T follicular helper cell (primary cell): ENCODE results near the gene CROCC.

Experiments used
- DNase-seq: peaks from one replicate; pipeline ENCODE4 v3.0.0-alpha.2; 2020; ENCODE audit warnings: low read depth

CROCC gene

GRCh38 chr1:16967962-16968361, 46.2 kb downstream of the CROCC start:
- no peak for DNase-seq

- DNase-seq = no peak
These were observed 46.6 kb downstream of the CROCC start for GRCh38 chr1:16968372-16968771.

DNA sequence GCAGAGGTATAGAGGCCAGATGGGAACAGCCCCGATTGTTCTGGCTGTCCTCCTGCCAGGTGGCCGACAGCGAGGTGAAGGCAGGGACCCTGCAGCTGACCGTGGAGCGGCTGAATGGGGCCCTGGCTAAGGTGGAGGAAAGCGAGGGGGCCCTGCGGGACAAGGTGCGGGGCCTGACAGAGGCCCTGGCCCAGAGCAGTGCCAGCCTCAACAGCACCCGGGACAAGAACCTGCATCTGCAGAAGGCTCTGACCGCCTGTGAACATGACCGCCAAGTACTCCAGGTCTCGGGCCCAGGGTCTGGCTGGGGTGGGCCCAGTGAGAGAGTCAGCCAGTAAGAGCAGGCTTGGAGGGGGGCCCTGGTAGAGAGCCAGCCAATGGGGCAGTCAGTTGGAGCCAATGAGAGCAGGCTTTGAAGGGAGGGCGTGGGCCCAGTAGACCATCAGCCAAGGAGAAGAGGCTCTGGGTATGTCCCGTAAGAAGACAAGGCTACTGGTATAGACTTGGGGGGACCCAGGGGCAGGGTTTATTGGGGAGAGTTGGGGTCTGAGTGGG, 47.4 kb downstream of the CROCC start:
- no peak for DNase-seq

- DNase-seq = no peak
These were observed 47.9 kb downstream of the CROCC start for GRCh38 chr1:16969651-16970050.

GRCh38 chr1:16970132-16970910, 48.6 kb downstream of the CROCC start:
- no peak for DNase-seq

DNA sequence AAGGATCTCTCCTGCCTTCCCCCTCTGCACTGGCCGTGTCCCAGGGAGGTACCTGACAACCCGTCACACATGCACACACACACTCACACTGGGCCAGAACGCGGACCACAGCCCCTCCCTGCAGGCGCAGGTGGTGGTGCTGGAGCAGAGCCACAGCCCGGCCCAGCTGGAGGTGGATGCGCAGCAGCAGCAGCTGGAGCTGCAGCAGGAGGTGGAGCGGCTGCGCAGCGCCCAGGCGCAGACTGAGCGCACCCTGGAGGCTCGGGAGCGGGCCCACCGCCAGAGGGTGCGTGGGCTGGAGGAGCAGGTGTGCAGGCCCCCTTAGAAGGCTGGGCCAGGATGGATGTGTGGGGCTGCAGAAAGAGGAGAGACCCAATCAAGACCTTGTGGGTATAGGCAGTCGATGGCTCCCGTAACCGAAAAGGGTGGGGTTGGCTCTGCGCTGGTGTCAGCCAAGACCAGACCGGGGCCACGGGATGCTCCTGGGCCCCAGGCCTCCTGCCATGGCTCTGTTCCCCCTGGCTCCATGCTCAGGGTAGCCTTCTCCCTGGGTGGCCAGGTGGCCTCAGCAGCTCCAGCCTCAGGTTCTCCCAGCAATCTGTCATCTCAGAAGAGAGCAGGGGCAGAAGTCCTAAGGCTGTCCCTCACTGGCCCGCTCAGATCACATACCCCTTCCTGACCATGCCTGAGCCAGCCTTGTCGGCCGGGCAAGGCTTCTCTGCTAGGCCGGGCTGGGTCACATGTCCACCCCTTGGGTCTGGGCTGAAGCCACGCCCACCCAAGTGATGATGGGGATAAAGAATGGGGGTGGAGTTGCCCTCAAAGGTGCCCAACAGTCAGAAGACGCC, 49.8 kb downstream of the CROCC start:
- no peak for DNase-seq

DNA sequence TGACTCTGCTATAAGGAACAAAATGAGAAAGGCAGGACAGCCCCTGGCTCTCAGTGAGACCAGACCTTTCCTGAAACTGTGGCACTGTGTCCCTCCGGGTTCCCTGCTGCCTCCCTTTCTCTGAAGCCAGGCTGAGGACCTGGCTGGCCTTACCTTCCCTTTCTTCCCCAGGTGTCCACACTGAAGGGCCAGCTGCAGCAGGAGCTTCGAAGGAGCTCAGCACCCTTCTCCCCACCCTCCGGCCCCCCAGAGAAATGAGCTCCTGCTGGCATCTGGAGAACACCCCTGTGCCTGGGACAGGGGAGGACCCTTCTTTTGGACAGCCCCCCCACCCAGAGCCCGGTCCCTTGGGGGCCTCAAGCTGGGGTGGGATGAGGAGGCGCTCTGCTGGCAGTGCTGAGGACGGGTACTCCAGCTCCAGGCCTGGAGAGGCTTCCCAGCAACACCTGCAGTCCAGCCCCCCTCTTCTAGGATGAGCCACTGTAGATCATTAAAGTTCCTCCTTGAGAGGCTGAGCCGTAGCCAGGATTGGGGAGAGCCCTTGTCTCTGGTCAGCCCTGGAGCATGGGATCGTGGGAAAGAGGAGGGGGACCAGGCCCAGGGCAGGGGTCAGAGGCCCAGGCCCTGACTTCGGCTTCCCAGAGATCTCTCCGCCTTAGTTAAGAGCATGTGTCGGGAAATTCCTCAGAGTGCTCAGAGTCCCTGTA, 50.6 kb downstream of the CROCC start:
- DNase-seq = no peak

- DNase-seq = no peak
These were observed 51.5 kb downstream of the CROCC start for GRCh38 chr1:16973215-16973614.

DNA sequence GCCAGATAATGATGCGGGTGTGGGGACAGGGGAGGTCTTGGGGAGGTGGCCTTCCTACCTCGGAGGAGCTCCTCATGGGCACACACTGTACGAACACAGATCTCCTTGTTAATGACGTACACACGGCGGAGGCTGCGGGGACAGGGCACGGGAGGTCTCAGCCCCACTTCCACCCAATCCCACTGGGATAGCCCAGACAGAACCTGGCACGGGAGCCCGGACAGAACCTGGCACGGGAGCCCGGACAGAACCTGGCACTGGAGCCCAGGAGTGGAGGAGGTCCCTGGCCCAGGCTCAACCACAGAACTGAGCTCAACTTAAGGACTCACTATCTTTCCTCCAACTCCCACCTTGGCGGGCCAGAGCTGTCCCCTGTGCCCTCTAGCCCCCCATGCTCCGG, 53.5 kb downstream of the CROCC start:
- no peak for DNase-seq

GRCh38 chr1:16975838-16976237, 54.1 kb downstream of the CROCC start:
- DNase-seq = no peak

- no peak for DNase-seq
These were observed 55.2 kb downstream of the CROCC start for GRCh38 chr1:16976966-16977365.

DNA sequence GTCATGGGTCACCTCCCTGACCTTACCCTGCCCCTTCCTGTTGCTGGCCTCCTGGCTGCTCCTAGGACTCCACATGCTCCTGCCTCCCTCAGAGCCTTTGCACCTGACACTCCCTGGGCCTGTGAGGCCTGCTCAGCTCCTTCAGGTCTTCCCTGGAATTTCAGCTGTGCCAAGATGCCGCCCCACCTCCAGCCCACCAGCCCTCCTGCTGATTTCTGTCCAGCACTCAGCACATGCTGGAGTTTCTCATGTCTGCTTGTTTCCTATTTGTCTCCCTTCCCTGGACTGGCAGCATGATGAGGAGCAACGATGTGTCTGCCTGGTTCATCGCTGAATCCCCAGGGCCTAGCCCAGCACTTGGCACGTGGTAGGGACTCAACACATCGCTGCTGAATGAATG, 55.6 kb downstream of the CROCC start:
- DNase-seq = no peak

- DNase-seq = no peak
These were observed 56.4 kb downstream of the CROCC start for GRCh38 chr1:16978139-16978538.

- no peak for DNase-seq
These were observed 57.1 kb downstream of the CROCC start for GRCh38 chr1:16978567-16979474.

GRCh38 chr1:16979475-16980327, 58.0 kb downstream of the CROCC start:
- no peak for DNase-seq

DNA sequence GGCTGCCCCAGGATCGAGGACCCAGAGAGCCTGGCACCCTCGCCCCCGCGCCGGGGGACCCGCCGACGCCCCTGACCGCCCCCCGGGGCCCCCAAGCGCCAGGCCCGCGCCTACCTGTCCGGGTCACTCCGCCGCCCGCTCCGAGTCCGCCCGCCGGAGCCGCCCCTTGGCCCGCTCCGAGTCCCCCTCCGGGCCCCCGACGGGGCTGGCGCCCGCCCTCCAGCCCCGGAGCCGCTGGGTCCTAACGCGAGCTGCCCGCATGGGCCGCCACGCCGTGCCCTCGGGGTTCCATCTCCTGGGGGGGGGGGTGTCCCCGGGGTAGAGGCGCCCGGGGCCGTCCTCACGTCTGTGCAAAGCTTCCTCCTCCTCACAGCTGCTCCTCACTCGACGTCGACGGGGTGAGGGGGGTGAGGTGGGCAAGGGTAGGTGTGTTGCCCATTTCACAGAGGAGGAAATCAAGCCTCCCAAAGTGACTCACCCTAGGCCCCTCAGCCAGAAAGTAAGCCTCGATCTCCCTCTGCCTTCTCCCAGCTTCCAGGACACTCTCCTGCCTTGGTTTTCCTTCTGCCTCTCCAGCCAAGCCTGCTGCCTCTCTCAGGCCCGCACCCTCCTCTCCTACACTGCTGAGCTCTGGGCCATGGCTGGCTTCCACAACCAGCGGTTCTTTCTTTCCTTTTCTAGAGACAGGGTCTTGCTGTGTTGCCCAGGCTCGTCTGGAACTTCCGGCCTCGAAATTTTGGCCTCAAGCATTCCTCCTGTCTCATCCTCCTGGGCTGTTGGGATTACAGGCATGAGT, 58.9 kb downstream of the CROCC start, which contains the start of gene MFAP2:
TSS of gene MFAP2 (minus strand) at position 148 of the 796 bp plus-strand sequence. CDS start 2,347 bp downstream, outside the sequence.
- DNase-seq = no peak

- no peak for DNase-seq
These were observed 59.6 kb downstream of the CROCC start for GRCh38 chr1:16981269-16981849.

DNA sequence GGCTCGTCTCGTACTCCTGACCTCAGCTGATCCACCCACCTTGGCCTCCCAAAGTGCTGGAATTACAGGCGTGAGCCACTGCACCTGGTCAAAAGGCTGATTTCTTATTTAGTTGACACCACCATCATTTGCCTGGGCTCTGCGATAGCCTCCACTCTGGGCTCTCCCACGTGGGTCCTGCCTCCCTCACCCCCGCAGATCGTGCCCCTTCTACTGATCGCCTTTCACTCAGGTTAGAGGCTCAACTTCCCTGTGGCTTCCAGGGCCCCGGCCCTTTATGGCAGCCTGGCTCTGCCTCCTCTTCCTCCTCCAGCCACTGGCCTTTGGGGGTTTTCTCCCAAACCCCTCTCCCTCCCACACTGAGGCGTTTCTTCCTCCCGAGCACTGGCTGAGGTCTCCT, 61.2 kb downstream of the CROCC start:
- DNase-seq = no peak

DNA sequence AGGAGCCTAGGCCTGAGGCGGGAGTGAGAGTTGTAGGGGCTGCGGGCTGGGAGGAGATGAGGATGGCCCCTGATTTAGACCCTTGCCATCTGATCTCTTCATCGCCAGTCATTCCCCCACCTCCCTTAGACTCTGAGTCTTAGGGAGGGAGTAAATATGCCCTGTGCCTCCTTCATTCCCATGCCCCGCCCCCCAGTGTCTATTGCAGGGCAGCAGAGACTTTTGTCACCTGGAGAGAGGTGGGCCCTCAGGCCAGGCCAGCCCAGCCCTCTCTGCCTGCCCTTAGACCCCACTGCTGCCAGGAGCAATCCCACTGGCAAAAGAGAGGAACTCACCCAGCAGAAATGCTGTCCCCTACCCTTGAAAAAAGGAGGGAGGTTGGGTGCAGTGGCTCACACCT, 61.9 kb downstream of the CROCC start:
- no peak for DNase-seq
